GM12872 (cell line): ENCODE data around the gene CCNF.

ENCODE experiments used
- TF ChIP-seq, protein P1 (sequence below): IDR thresholded peaks from 3 replicates; pipeline ENCODE4 v1.5.1; 2011; ENCODE audit warnings: low read depth, mild to moderate bottlenecking, low read length, moderate library complexity; ENCODE audit not compliant: insufficient read depth

Gene CCNF

DNA sequence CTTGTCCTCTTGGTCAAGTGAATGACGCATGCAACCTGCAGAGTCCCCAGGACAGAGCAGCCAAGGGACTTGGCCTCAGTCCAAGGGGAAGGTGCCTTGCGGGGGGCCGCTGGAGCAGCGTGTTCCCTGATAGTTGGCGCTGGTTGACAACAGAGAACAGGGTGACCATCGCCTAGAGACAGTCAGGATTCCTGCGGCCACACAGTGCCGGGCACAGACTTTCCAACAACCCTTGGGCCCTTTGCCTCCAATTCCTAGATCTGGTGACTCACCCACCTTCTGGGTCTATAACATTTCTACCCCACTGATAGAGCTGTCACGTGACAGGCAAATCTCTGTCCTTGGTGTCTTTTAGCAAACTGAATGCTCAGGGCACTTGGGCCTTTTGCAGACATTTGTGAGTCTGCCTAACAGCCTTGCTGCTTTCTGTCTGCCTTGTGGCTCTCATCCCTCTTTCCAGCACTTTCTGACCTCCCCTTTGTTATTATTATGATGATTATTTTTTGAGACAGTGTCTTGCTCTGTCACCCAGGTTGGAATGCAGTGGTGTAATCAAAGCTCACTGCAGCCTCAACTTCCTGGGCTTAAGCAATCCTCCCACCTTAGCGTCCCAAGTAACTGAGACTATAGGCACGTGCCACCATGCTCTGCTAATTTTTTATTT lies 18.8 kb downstream of the CCNF start:
- TF ChIP-seq, protein P1, sequence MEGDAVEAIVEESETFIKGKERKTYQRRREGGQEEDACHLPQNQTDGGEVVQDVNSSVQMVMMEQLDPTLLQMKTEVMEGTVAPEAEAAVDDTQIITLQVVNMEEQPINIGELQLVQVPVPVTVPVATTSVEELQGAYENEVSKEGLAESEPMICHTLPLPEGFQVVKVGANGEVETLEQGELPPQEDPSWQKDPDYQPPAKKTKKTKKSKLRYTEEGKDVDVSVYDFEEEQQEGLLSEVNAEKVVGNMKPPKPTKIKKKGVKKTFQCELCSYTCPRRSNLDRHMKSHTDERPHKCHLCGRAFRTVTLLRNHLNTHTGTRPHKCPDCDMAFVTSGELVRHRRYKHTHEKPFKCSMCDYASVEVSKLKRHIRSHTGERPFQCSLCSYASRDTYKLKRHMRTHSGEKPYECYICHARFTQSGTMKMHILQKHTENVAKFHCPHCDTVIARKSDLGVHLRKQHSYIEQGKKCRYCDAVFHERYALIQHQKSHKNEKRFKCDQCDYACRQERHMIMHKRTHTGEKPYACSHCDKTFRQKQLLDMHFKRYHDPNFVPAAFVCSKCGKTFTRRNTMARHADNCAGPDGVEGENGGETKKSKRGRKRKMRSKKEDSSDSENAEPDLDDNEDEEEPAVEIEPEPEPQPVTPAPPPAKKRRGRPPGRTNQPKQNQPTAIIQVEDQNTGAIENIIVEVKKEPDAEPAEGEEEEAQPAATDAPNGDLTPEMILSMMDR: no peak

GRCh38 chr16:2449118-2449517 lies 19.9 kb downstream of the CCNF start:
- TF ChIP-seq, protein P1: no peak

- TF ChIP-seq, protein P1: no peak
These were observed 21.3 kb downstream of the CCNF start for GRCh38 chr16:2450535-2450934.

- TF ChIP-seq, protein P1: no peak
These were observed 21.7 kb downstream of the CCNF start for GRCh38 chr16:2450975-2451381.

GRCh38 chr16:2451851-2452320 lies 22.6 kb downstream of the CCNF start:
- TF ChIP-seq, protein P1: no peak

- TF ChIP-seq, protein P1: no peak
These were observed 23.4 kb downstream of the CCNF start for GRCh38 chr16:2452650-2453049.

GRCh38 chr16:2455081-2455845 lies 26.0 kb downstream of the CCNF start:
- TF ChIP-seq, protein P1: no peak
